Bronchial epithelial cell (primary cell): ENCODE data around the gene YPEL3. TPM values are rescaled to one million over a fixed set of nuclear protein-coding genes. Genes with fewer than 3 reads are reported as not detected.

Experiments used
- DNase-seq: peaks from one replicate; pipeline ENCODE4 v3.0.0-alpha.2; 2010; ENCODE audit warnings: low read depth
- FAIRE-seq: peaks from 2 replicates; lab custom pipeline; 2011; peaks lifted over from hg19 to GRCh38; lab: Jason Lieb, UNC
- H3K27me3 ChIP-seq: 2 replicates; pipeline ENCODE4 v1.5.1; 2011; ENCODE audit warnings: low read length; ENCODE audit not compliant: control insufficient read depth, insufficient read depth
- H3K36me3 ChIP-seq: 2 replicates; pipeline ENCODE4 v1.5.1; 2011; ENCODE audit warnings: low read length; ENCODE audit not compliant: control insufficient read depth, insufficient read depth
- H3K4me3 ChIP-seq: 2 replicates; pipeline ENCODE4 v1.5.1; 2011; ENCODE audit warnings: mild to moderate bottlenecking, low read depth, low read length, control low read depth
- total RNA-seq: library from RNA; depleted of rRNA; stranded (reverse); fragments of >200 nt; gene quantifications from 2 replicates; pipeline ENCODE4 v1.2.1, GENCODE V29; 2014
- TF ChIP-seq, protein P1 (sequence below): IDR thresholded peaks from 2 replicates; pipeline ENCODE4 v1.5.1; 2011; ENCODE audit warnings: mild to moderate bottlenecking, moderate library complexity, low read length, control low read depth, inconsistent platforms; ENCODE audit not compliant: insufficient read depth, severe bottlenecking

The YPEL3 gene
- total RNA-seq, 1 donor from 2014 or later: 3.7 TPM

DNA sequence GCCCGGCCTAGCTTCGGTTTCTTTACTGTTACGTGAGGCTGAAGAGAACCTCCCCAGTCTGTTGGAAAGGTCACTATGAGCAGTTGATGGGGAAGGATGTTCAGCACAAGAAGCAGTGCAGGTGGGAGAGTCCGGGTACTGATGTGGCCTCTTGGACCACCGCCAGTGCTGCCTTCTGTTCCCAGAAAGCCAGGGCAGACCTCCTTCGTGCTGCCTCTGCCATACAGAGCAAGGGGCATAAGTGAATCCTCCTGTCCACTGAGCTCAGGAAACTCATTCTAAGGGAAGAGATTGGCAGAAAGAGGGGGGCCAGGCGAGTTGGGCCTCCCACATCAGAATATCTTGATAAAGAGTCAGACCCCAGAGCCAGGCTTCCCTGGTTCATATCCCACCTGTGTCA, 16.5 kb downstream of the YPEL3 start:
- Histone ChIP-seq H3K4me3 (no peak overlapping the region), H3K36me3 (peaks cover 39% of the 10 kb centered on the region), H3K27me3 (no peaks in the 10 kb centered on the region)
- DNase-seq (no peak), FAIRE-seq (no peak)
- TF ChIP-seq, protein P1, sequence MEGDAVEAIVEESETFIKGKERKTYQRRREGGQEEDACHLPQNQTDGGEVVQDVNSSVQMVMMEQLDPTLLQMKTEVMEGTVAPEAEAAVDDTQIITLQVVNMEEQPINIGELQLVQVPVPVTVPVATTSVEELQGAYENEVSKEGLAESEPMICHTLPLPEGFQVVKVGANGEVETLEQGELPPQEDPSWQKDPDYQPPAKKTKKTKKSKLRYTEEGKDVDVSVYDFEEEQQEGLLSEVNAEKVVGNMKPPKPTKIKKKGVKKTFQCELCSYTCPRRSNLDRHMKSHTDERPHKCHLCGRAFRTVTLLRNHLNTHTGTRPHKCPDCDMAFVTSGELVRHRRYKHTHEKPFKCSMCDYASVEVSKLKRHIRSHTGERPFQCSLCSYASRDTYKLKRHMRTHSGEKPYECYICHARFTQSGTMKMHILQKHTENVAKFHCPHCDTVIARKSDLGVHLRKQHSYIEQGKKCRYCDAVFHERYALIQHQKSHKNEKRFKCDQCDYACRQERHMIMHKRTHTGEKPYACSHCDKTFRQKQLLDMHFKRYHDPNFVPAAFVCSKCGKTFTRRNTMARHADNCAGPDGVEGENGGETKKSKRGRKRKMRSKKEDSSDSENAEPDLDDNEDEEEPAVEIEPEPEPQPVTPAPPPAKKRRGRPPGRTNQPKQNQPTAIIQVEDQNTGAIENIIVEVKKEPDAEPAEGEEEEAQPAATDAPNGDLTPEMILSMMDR: no peak

DNA sequence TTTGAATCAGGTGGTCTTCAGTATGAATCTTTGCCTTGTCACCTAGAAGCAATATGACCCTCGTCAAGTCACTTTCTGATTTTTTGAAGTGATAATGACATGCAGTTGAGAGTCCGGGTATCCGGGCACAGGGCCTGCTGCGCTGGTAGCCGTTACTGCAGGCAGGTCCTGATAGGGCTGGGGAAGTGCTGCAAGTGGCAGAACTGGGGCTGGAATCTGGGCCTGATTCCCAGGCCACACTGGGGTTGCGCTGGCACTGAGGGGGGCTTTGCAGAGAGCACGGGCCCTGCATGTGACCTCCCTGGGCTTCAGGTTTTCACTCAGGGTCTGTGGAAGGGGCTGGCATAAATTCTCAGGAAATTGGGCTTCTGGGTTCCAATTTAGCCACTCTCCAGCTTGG, 17.3 kb downstream of the YPEL3 start:
- FAIRE-seq (no peak), DNase-seq (no peak)
- Histone ChIP-seq H3K4me3 (no peak overlapping the region), H3K27me3 (no peaks in the 10 kb centered on the region), H3K36me3 (peaks cover 33% of the 10 kb centered on the region)
- TF ChIP-seq, protein P1: no peak

DNA sequence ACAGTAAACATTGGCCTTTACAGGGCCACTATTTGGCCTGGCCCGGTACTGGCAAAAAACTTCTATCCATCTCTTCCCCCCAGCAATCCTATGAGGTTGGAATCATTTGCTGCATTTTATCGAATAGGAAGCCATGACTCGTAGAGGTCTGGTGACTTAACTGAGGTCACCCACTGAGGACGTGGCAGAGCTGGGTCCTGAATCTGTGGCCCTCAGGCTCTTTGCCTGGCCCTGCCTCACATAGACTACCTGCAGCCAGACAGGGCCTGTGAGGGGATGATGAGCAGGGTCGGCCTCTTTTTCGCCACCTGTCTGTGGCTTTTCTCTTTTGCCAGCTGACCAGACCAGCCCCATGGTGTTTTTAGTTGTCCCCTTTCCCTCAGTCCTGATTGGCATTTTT, 18.4 kb downstream of the YPEL3 start:
- TF ChIP-seq, protein P1: no peak
- H3K27me3 ChIP-seq: no peaks in the 10 kb centered on the region
- peaks cover 23% of the 10 kb centered on the region for H3K36me3 ChIP-seq
- no peak overlapping the region for H3K4me3 ChIP-seq
- no peak for FAIRE-seq
- no peak for DNase-seq

DNA sequence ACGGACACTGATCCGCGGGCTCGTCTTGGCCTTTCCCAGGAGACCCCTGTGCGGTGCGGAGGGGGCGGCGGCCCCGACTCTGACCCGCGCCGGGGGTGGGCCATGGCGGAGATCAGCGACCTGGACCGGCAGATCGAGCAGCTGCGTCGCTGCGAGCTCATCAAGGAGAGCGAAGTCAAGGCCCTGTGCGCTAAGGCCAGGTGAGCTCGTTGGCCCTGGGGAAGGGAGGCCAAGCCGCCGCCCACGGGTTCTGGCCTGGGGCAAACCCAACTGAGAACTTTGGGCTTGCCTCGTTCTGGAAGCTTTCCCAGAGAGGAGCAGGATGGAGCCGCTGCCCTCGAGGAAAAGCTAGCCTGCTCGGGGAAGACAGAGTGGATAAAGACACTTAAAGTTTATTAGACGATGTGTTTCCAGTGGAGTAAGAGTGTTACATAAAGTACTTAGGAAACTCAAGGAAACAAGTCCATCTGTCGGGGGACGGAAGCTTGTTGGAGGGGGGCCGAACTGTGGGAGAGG, 19.7 kb downstream of the YPEL3 start:
- FAIRE-seq (no peak), DNase-seq (no peak)
- H3K4me3 ChIP-seq: peak overlapping the region; percentile 91
- TF ChIP-seq, protein P1: no peak
- H3K27me3 ChIP-seq: no peaks in the 10 kb centered on the region
- H3K36me3 ChIP-seq: peaks cover 16% of the 10 kb centered on the region

DNA sequence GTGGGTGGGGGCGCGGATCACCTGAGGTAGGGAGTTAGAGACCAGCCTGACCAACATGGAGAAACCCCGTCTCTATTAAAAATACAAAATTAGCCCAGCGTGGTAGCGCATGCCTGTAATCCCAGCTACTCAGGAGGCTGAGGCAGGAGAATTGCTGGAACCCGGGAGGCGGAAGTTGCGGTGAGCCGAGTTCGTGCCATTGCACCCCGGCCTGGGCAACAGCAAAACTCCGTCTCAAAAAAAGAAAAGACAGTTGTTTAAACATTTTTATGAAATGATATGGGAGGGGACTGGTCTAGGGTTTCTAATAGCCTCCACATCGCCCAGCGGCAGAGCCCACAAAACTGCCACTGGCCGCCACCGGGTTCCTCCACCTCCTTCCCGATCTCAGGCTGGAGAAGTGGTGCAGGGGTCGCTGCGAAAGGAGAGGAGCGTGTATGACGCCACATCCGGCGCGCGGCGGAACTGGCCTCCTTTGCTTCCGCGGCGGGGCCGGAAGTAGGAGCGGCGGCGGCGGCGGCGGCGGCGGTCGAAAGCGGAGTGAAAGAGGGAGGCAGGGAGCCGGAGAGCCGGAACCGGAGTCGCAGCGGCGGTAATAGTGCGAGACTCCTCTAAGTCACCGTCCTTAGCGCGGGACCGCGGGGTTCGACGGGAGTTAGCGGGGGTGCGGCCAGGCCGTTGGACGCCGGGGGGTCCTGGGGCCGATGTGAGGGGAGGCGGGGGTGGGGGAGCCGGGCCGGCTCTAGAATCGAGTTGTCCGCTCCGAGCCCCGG, 20.3 kb downstream of the YPEL3 start, which contains the start of gene PPP4C:
Gene PPP4C, plus strand, starts transcription at position 492 of the 773 bp plus-strand sequence. CDS start 384 bp downstream, outside the sequence.
- Histone ChIP-seq H3K27me3 (no peaks in the 10 kb centered on the region), H3K36me3 (peaks cover 13% of the 10 kb centered on the region), H3K4me3 (peak within 1 kb of the TSS; percentile 91)
- peak; percentile 75 for DNase-seq
- TF ChIP-seq, protein P1: peak; percentile 7
- no peak for FAIRE-seq
